ENCODE measurements around the gene CEACAM16.
"Not testable (repeated sequence)": the region's sequence is repeated elsewhere in the genome, so short reads cannot be mapped to it uniquely, and the experiment has no call there.

Gene CEACAM16

DNA sequence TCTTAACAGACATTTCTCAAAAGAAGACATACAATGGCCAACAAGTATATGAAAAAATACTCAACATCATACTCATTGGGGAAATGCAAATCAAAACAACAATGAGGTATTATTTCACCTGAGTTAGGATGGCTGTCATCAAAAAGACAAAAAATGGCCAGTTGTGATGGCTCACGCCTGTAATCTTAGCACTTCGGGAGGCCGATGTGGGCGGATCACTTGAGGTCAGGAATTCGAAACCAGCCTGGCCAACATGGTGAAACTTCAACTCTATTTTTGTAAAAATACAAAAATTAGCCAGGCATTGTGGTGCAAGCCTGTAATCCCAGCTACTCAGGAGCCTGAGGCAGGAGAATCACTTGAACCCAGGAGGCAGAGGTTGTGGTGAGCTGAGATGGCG lies 22.0 kb downstream of the CEACAM16 start:
- intact Hi-C loops (cut with DNase I; ENCODE audit: low total_unique reads) = no loop called here
- Histone ChIP-seq H3K9me3 (no peaks in the 10 kb centered on the region), H3K36me3 (no peaks in the 10 kb centered on the region), H3K27ac (no peak overlapping the region), H3K27me3 (peaks cover 0 to 17% of the 10 kb centered on the region in 2 donors), H3K4me1 (peaks cover 0 to 41% (median 29%) of the 10 kb centered on the region in 4 donors), H3K4me3 (no peak overlapping the region)
- no peak for TF ChIP-seq CTCF (IDR thresholded peaks at IDR 0.05)
- no peak for DNase-seq

- intact Hi-C loops (cut with DNase I; ENCODE audit: low total_unique reads); H3K4me3 ChIP-seq; H3K9me3 ChIP-seq; H3K36me3 ChIP-seq; H3K27ac ChIP-seq; DNase-seq: not testable (repeated sequence)
- peaks cover 0 to 17% of the 10 kb centered on the region in 2 donors for H3K27me3 ChIP-seq
- peaks cover 0 to 41% (median 29%) of the 10 kb centered on the region in 4 donors for H3K4me1 ChIP-seq
Measured at GRCh38 chr19:44721369-44721768, 22.4 kb downstream of the CEACAM16 start.

DNA sequence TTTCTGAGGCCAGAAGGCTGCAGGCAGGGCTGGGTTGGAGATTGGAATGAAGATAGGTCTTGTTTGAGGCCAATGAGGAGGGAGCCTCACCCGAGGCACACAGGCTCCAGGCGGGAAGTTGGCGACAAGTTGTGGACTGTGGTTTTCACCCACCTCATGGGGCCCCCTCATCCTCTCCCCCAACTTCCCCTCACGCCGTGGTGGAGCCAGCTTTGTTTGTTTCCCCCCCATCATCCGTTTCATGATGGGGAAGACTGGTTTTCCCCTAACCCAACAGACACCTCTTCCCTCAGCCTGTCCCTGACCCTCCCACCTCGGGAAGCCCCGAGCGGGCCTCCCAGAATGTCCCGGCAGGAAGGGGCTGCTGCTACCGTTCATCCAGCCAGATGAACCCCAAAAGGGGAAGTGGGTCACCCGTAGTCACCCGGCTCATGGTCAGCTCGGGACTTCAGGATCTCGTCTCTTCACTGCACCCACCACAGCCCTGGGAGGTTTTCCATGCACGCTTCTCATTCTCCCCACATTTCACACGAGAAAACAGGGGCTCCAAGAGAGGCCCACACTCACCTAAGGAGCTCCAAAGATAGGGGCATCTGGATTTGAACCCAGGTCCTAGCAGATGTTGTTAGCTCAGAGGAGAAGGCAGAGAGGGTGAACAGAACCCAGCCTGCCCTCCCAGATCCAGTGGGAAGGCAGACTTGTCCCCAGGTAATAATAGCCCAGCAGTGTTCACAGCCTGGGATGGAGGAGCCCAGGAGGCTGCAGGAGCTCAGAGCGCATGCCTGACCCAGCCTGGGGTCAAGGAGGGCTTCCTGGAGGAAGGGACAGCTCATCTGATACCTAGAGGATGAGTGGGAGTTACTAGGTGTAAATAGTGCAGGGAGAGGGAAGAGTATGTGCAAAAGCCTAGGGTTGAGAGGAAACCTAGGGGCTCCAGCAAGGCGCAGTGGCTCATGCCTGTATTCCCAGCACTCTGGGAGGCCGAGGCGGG lies 23.5 kb downstream of the CEACAM16 start:
- no peaks in the 10 kb centered on the region for H3K36me3 ChIP-seq
- H3K4me3 ChIP-seq = no peak overlapping the region
- no peaks in the 10 kb centered on the region for H3K9me3 ChIP-seq
- intact Hi-C loops (cut with DNase I; ENCODE audit: low total_unique reads) = no loop called here
- peaks cover 0 to 17% of the 10 kb centered on the region in 2 donors for H3K27me3 ChIP-seq
- peaks cover 0 to 41% (median 29%) of the 10 kb centered on the region in 4 donors for H3K4me1 ChIP-seq
- no peak for DNase-seq
- no peak overlapping the region for H3K27ac ChIP-seq
- TF ChIP-seq CTCF (IDR thresholded peaks at IDR 0.05) = no peak

GRCh38 chr19:44723299-44723951 lies 24.5 kb downstream of the CEACAM16 start:
- intact Hi-C loops (cut with DNase I; ENCODE audit: low total_unique reads) = no loop called here
- Histone ChIP-seq H3K9me3 (no peaks in the 10 kb centered on the region), H3K27me3 (peaks cover 0 to 17% of the 10 kb centered on the region in 2 donors), H3K36me3 (no peaks in the 10 kb centered on the region), H3K4me1 (peaks cover 0 to 36% (median 25%) of the 10 kb centered on the region in 4 donors), H3K4me3 (no peak overlapping the region), H3K27ac (no peak overlapping the region)
- no peak for TF ChIP-seq CTCF (IDR thresholded peaks at IDR 0.05)
- no peak for DNase-seq

- peaks cover 0 to 31% (median 20%) of the 10 kb centered on the region in 4 donors for H3K4me1 ChIP-seq
- H3K27me3 ChIP-seq = peaks cover 0 to 17% of the 10 kb centered on the region in 2 donors
- H3K9me3 ChIP-seq = no peaks in the 10 kb centered on the region
- no peak overlapping the region for H3K27ac ChIP-seq
- no peak overlapping the region for H3K4me3 ChIP-seq
- peak; percentile 97 to 99 for TF ChIP-seq CTCF (IDR thresholded peaks at IDR 0.05)
- DNase-seq = peak; percentile 74 to 87
- intact Hi-C loops (cut with DNase I; ENCODE audit: low total_unique reads) = no loop called here
- H3K36me3 ChIP-seq = no peaks in the 10 kb centered on the region
Measured at GRCh38 chr19:44723952-44724319, 25.0 kb downstream of the CEACAM16 start.

DNA sequence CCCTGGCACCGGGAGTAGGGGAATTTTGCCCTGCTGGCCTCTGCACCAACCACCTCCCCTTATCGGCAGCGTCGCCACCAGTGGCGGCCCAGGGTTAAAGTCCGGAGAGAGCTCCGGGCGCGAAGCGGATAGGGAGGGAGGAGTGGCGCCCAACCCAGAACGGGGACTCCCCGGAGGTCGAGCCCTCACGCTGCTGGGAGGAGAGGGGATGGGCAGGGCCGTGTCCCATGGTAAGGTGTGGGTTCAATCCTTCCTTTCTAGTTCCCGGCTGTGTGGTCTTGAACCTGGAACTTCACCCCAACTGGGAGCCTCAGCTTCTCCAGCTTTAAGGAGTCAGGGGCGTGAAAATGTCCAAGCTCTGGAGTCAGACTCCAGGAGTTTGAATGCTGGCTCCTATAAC lies 26.3 kb downstream of the CEACAM16 start:
- Histone ChIP-seq H3K27ac (no peak overlapping the region), H3K27me3 (peaks cover 0 to 17% of the 10 kb centered on the region in 2 donors), H3K36me3 (no peaks in the 10 kb centered on the region), H3K9me3 (no peaks in the 10 kb centered on the region), H3K4me1 (peaks cover 0 to 24% (median 16%) of the 10 kb centered on the region in 4 donors), H3K4me3 (no peak overlapping the region)
- intact Hi-C loops (cut with DNase I; ENCODE audit: low total_unique reads) = loop anchor here (1.0 kb wide), 1 partner anchor 45 kb away; no protein-coding TSS in a partner anchor
- peak in 1 of 2 donors; percentile 66 for DNase-seq
- peak in 1 of 2 experiments; percentile 4 for TF ChIP-seq CTCF (IDR thresholded peaks at IDR 0.05)

Data from tibial artery (tissue), 4 donors.